HPDE6-E6E7 (cell line): ENCODE measurements around the gene IL3RA.
"Not testable (repeated sequence)": the region's sequence is repeated elsewhere in the genome, so short reads cannot be mapped to it uniquely, and the experiment has no call there.

Experiments
- DNase-seq: peaks from one replicate; pipeline ENCODE4 v3.0.0; 2011; ENCODE audit warnings: missing footprints; ENCODE audit errors: extremely low spot score

The IL3RA gene

DNA sequence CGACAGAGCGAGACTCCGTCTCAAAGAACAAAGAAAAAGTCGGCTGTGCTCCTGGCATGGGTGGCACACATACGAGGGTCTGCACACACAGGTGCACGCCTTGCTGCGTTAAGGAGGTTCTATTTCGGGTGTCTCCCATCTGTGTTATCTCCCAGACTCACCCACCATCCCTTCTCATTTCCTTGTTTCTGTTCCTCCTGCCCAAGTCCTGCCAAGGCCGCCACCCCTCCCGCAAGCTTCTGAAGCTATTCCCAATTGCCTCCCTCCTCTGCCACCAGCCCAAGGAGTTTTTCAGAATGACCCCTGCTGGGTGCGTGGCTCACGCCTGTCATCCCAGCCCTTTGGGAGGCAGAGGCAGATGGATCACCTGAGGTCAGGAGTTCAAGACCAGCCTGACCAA, 6.0 kb upstream of the IL3RA start:
- no peak for DNase-seq

DNA sequence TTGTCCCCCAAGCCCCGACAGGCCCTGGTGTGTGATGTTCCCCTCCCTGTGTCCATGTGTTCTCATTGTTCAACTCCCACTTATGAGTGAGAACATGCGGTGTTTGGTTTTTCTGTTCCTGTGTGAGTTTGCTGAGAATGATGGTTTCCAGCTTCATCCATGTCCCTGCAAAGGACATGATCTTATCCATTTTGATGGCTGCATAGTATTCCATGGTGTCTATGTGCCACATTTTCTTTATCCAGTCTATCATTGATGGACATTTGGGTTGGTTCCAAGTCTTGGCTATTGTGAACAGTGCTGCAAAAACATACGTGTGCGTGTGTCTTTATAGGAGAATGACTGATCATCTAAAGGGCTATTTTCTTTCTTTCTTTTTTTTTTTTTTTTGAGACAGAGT, 4.2 kb upstream of the IL3RA start:
- DNase-seq: not testable (repeated sequence)

DNA sequence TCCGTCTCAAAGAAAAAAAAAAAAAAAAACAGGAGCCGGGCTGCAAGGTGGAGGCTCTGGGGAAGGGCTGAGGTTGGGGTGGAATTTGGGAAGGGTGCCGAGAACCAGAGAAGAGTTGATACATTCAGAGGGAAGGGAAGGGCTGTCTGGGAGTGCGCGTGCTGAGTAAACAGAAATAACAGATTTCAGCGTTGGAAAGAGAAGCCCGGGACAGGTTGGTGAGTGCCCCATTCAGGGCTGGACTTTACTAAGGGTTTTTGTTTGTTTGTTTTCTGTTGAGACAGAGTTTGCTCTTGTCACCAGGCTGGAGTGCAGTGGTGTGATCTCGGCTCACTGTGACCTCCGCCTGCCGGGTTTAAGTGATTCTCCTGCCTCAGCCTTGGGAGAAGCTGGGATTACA, 1.7 kb upstream of the IL3RA start:
- DNase-seq: no peak

DNA sequence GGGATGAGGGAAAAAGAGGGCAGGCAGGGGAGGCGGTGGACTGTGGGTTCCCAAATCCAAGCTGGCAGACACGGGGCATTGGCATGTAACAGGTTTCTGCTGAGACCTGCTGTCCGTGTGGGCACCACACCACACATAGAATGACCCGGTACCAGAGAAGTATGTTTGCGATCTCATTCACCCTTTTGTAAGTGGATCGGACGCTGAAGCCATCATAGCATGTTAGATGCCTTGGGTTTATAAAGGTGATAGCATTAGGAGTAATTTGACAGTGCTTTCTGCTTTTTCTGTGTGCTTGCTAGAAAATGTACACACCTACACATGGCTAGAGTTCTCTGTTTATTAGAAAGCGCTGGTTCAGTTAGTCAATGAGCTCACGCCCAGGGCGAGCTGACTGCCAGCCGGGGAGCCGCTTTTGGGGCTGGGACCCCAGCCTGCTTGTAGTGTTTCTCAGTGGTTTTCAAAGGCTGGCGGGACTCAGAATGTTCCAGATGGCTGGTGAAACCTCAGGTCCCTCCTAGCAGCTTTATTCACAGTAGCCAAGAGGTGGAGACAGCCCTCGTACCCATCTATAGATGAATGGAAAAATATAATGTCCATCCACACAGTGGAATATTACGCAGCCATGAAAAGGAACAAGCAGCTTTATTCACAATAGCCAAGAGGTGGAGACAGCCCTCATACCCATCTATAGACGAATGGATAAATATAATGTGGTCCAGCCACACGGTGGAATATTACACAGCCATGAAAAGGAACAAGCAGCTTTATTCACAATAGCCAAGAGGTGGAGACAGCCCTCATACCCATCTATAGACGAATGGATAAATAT, 579 bp downstream of the IL3RA start:
- no peak for DNase-seq

DNA sequence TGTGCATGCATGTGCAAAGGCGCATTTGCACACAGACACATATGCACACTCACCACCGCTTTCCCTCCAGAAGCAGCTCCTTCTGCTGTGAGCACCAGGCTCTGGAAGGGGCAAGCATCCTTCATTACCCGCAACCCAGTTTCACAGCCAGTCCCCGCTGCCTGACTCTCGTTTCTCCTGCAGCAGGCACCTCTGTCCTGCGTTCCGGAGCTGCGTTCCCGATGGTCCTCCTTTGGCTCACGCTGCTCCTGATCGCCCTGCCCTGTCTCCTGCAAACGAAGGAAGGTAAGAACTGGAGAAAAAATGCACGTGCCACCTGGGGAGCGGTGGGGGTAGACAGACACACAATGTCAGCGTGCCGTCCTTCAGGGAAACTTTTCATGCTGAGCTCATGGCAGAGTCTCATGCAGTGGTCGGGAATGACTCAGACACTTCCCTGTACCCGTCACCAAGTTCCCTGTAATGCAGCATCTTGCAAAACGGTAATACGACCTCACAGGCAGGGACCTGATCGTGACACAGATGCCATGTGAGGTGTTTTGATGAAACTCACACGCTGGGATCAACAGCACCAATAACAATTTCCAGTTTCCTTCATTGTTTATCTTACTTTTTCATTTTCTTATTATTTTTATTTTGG, 5.1 kb downstream of the IL3RA start:
- no peak for DNase-seq

DNA sequence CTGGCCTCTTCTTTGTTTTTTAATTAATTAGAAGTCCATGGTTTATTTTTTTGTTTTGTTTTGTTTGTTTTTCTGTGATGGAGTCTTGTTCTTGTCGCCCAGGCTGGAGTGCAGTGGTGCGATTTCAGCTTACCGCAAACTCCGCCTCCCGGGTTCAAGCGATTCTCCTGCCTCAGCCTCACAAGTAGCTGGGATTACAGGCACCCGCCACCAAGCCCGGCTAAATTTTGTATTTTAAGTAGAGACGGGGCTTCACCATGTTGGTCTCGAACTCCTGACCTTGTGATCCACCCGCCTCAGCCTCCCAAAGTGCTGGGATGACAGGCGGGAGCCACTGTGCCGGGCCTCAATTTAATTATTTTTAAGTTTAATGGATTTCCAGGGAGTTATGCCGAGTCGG, 13.0 kb downstream of the IL3RA start:
- not testable (repeated sequence) for DNase-seq

DNA sequence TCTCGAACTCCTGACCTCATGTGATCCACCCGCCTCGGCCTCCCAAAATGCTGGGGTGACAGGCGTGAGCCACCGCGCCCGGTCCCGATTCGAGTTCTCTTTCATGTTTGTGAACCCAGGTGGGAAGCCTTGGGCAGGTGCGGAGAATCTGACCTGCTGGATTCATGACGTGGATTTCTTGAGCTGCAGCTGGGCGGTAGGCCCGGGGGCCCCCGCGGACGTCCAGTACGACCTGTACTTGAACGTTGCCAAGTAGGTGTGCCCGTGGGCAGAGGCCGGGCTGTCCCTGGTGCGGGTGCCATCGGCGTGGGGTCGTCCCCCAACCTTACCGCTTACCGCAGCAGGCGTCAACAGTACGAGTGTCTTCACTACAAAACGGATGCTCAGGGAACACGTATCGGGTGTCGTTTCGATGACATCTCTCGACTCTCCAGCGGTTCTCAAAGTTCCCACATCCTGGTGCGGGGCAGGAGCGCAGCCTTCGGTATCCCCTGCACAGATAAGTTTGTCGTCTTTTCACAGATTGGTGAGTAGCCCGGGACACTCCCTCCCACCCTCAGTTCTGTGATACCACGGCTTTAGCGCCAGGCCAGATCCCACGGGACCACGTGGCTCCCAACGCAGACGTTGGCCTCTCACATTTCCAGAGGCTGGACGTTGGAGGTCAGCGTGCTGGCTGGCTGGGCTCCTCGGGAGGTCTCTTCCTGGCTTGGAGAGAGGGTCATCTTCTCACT, 15.6 kb downstream of the IL3RA start:
- no peak for DNase-seq

DNA sequence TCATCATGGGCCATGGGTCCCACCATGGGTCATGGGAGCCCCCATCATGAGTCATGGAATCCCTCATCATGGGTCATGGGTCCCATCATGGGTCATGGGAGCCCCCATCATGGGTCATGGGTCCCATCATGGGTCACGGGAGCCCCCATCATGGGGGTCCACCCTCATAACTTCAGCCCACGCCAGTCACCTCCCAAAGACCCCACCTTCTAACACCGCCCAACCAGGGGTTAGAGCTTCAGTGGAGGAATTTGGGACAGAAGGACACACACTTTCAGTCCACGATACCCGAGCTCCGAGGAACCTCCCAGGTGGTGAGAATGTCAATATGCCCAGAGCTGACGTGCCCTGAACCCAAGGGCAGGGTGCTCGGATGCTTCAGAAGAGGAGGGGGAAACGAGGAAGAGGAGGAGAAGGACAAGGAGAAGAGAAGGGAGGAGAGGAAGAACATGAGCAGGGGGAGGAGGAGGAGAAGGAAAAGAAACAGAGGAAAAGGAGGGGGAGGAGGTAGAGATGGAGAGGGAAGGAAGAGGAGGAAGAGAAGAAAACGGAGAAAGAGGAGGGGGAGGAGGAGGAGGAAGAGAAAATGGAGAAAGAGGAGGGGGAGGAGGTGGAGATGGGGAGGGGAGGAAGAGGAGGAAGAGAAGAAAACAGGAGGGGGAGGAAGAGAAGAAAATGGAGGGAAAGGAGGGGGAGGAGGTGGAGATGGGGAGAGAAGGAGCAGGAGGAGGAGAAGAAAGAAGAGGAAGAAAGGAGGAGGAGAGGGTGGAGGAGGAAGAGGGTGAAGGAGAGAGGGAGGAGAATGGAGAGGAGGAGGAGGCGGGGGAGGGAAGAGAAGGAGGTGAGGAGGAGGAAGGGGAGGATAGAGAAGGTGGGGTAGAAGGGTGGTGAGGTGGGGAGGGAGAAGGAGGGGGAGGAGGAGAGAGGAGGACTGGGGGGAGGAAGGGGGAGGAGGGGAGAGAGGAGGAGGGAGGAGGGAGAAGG, 17.7 kb downstream of the IL3RA start:
- DNase-seq: no peak

DNA sequence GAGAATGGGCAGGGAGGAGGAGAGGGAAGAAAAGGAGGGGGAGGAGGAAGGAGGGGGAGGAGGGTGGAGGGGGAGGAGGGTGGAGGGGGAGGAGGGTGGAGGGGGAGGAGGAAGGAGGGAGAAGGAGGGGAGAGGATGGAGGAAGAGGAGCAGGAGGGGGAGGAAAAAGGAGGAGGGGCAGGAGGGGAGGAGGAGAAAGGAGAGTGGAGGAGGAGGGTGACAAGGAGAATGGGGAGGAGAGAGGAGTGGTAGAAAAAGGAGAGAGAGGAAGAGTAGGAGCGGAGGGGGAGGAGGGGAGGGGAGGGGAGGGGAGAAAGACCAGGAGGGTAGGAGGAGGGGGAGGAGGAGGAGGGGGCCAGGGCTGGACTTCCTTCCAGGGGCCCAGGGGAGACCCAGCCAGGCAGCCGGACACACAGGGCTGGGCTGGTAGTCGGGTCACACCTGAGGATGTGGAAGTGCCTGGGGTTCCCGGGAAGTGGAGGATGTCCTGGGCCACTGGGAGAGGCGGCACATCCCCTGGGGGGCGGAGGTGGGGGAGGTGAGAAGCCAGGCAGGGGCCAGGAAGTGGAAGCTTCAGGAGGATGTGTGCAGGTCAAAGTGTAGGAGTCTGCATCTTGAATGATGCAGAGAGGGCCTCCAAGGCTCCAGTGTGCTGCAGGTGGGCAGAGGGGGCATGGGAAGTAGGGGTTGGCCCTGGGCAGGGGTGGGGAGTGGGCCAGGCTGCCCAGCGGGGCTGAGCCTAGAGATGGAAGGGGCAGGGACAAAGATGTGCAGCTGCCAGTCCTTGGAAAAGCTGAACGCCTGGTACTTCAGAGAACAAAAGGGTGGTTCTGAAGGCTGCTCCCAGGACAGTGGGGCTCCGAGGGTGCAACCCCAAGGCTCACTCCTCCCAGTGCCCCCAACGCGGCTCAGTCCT, 18.8 kb downstream of the IL3RA start:
- no peak for DNase-seq

DNA sequence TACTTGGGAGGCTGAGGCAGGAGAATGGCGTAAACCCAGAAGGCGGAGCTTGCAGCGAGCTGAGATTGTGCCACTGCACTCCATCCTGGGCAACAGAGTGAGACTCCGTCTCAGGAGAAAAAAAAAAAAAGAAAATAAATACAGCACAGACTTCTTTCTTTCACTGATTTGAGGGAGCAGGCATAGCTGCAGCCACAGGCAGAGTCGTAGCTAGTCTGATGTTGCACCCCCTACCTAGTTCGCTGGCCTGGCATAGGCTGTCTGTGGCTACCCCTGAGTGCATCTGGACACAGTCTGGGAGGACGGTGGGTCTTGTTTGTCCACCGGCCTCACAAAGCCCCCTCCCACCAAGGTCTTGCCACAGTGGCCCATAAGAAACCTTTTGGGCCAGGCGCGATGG, 21.4 kb downstream of the IL3RA start:
- DNase-seq: no peak

DNA sequence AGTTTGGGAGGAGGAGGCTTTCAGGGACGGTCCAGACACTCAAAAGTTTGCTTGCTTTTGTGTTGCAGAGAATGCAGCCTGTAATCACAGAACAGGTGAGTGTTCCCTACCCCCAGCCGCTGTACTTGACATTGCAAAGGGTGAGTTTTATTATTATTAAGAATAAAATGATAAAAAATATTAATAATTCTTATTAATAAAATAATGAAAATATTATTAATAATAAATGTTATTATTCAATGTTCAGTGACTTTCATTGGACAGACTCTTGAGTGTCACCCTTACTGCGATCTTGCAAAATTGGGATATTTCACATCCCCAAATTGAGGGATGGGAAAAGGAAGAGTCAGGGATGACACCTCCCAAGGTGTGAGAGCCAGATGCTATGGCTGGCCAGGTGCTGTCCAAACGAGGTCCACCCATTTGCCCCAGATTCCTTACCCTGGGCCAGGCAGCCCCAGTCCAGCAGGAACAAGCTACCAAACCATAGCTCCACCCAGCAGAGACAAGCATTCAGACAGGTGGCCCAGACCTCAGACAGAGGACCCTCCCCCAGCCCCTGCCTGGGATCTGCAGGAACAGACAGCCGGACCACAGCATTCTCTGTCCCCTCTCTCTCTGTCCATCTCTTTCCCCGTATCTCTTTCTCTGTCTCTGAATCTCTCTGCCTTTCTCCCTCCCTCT, 22.4 kb downstream of the IL3RA start:
- DNase-seq: no peak

DNA sequence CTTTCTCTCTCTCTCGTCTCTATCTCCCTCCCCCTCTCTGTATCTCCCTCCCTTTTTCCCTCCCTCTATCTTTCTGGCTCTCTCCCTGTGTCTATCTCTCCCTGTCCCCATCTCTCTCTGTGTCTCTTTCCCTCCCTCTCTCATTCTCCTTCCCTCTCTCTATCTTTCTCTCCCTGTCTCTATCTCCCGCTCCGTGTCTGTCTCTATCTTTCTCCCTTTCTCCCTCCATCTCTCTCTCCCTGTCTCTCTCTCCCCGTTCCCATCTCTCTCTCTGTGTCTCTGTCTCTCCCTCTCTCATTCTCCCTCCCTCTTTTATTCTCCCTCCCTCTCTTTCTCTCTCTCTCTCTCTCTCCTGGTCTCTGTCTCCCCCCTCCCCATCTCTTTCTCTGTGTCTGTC, 22.9 kb downstream of the IL3RA start:
- DNase-seq: no peak

DNA sequence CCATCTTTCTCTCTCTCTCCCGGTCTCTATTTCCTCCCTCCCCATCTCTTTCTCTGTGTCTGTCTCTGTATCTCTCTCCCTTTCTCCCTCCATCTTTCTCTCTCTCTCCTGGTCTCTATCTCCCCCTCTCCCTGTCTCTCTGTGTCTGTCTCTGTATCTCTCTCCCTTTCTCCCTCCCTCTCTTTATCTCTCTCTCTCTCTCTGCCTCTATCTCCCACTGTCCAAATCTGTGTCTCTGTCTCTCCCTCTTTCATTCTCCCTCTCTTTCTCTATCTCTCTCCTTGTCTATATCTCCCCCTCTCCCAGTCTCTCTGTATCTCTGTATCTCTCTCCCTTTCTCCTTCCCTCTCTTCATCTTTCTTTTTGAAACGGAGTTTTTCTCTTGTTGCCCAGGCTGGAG, 23.6 kb downstream of the IL3RA start:
- DNase-seq: no peak

DNA sequence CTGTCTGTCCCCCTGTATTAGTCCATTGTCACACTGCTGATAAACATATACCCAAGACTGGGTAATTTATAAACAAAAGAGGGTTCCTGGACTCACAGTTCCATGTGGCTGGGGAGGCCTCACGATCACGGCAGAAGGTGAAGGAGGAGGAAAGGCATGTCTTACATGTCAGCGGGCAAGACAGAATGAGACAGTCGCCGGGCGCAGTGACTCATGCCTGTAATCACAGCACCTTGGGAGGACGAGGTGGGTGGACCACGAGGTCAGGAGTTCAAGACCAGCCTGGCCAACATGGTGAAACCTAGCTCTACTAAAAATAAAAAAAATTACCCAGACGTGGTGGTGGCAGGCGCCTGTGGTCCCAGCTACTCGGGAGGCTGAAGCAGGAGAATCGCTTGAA, 24.7 kb downstream of the IL3RA start:
- DNase-seq: no peak

DNA sequence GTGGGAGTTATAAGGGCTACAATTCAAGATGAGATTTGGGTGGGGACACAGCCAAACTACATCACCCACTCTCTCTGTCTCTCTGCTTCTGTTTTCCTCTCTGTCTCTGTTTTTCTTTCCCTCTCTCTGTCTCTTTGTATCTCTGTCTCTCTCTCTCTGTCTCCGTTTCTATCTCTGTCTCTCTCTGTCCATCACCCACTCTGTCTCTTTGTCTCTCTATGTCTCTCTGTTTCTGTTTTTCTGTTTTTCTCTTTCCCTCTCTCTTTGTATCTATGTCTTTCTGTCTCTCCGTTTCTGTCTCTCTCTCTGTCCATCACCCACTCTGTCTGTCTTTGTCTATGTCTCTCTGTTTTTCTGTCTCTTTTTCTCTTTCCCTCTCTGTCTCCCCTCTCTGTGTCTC, 25.3 kb downstream of the IL3RA start:
- no peak for DNase-seq

DNA sequence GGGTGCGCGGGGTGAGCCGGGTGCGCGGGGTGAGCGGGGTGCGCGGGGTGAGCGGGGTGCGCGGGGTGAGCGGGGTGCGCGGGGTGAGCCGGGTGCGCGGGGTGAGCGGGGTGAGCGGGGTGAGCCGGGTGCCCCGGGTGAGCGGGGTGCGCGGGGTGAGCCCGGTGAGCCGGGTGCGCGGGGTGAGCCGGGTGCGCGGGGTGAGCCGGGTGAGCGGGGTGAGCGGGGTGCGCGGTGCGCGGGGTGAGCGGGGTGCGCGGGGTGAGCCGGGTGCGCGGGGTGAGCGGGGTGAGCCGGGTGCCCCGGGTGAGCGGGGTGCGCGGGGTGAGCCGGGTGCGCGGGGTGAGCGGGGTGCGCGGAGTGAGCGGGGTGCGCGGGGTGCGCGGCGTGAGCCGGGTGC, 29.8 kb downstream of the IL3RA start:
- DNase-seq: not testable (repeated sequence)

DNA sequence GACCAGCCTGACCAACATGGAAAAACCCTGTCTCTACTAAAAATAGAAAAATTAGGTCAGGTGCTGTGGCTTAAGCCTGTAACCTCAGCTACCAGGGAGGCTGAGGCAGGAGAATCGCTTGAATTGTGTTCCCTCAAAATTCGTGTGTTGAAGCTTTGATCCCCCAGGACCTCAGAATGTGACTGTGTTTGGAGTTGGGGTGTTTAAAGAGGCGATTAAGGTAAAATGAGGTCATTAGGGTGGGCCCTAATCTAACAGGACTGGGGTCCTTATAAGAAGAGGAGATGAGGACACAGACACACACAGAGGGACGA, 31.8 kb downstream of the IL3RA start:
- DNase-seq: no peak

DNA sequence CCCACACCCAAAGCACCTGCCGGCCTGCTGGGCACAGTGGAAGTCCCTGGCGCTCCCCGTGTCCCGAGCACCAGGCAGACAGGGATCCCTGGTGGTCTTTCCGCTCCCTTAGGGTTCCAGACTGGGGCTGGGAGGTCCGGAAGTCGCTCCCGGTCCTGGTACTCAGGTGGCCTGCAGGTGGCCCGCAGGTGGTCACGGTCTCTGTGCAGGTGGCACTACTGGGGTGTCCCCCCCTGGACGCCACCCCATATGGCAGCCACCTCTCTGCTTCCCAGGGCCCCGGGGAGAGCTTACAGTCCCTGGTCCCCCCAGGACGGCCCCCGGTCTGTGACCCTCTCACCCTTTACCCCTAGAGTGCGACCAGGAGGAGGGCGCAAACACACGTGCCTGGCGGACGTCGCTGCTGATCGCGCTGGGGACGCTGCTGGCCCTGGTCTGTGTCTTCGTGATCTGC, 41.7 kb downstream of the IL3RA start:
- DNase-seq: no peak

DNA sequence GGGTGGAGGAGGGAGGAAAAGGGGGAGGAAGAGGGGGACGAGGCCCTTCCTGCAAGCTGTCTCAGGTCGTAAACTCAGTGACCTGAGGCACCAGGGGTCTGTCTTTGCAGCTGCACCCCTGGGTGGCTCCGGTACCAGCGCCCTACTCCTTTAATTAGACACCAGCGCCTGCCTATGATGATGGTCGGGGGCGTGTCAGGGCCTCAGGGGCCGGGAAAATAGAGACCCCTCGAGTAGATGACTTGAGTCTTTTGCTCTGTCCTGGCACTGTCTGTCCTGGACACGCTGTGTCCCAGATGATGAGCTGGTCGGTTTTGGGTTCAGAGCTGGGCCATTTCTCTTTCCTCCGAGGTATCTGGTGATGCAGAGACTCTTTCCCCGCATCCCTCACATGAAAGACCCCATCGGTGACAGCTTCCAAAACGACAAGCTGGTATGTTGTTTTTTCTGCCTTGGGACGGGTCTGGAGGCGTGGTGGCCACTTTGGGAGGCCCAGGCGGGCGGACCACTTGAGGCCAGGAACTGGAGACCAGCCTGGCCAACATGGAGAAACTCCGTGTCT, 44.2 kb downstream of the IL3RA start:
- DNase-seq: no peak
